Activated T-cell treated with anti-CD3 and anti-CD28 coated beads, Interleukin-2, amount 50 U/mL, for 24 hours (primary cell): ENCODE data around the gene ANP32A.
A peak's percentile ranks its signal among the peaks of the same experiment; 100 is the strongest.

ENCODE experiments used
- DNase-seq: peaks from one replicate; pipeline ENCODE4 v3.0.0-alpha.2; 2020
- H3K27ac Mint-ChIP-seq: 2 replicates; pipeline ENCODE4 v1.8.0; 2020; ENCODE audit warnings: mild to moderate bottlenecking, mixed read lengths
- H3K27me3 Mint-ChIP-seq: 2 replicates; pipeline ENCODE4 v1.8.0; 2020; ENCODE audit warnings: mixed read lengths
- H3K36me3 Mint-ChIP-seq: 2 replicates; pipeline ENCODE4 v1.8.0; 2020; ENCODE audit warnings: low read depth, mixed read lengths
- H3K4me1 Mint-ChIP-seq: 2 replicates; pipeline ENCODE4 v1.8.0; 2020; ENCODE audit warnings: low read depth, mixed read lengths
- H3K4me3 Mint-ChIP-seq: 2 replicates; pipeline ENCODE4 v1.8.0; 2020; ENCODE audit warnings: mild to moderate bottlenecking, moderate library complexity, mixed read lengths
- H3K9me3 Mint-ChIP-seq: 2 replicates; pipeline ENCODE4 v1.8.0; 2020; ENCODE audit warnings: mixed read lengths

ANP32A gene

GRCh38 chr15:68735610-68736009, 85.1 kb downstream of the ANP32A start:
- Mint-ChIP-seq H3K27ac (no peak overlapping the region), H3K4me3 (no peak overlapping the region), H3K9me3 (no peaks in the 10 kb centered on the region), H3K27me3 (peaks cover 4% of the 10 kb centered on the region), H3K36me3 (no peaks in the 10 kb centered on the region), H3K4me1 (peaks cover 3% of the 10 kb centered on the region)
- DNase-seq: no peak

- H3K27ac Mint-ChIP-seq: no peak overlapping the region
Measured at GRCh38 chr15:68734881-68735280, 85.8 kb downstream of the ANP32A start.

DNA sequence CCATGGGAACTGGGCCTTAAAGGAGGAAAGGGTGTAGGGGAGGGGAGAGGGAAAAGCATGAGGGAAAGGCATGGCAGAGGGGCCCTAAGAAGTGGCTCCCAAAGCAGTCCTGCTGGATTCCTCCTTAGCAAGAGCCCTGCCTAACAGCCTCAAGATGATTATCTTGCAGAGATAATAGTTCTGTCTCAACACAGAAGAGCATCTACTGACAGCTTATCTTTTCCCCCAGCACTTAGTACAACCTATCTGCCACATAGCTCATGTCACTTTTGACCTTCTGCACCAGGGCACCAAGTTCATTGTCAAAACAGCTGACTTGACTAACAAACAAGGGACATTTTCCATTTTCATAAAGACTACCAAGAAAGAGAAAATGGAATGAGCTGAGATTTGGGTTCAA, 86.3 kb downstream of the ANP32A start:
- Mint-ChIP-seq H3K36me3 (no peaks in the 10 kb centered on the region), H3K27me3 (no peaks in the 10 kb centered on the region), H3K9me3 (no peaks in the 10 kb centered on the region), H3K27ac (no peak overlapping the region), H3K4me3 (no peak overlapping the region), H3K4me1 (peaks cover 3% of the 10 kb centered on the region)
- DNase-seq: no peak

More at GRCh38 chr15:68734881-68735280, 85.8 kb downstream of the ANP32A start:
- no peak overlapping the region for H3K4me3 Mint-ChIP-seq
- no peaks in the 10 kb centered on the region for H3K36me3 Mint-ChIP-seq
- no peaks in the 10 kb centered on the region for H3K27me3 Mint-ChIP-seq
- peaks cover 3% of the 10 kb centered on the region for H3K4me1 Mint-ChIP-seq
- H3K9me3 Mint-ChIP-seq: no peaks in the 10 kb centered on the region
- DNase-seq: no peak

DNA sequence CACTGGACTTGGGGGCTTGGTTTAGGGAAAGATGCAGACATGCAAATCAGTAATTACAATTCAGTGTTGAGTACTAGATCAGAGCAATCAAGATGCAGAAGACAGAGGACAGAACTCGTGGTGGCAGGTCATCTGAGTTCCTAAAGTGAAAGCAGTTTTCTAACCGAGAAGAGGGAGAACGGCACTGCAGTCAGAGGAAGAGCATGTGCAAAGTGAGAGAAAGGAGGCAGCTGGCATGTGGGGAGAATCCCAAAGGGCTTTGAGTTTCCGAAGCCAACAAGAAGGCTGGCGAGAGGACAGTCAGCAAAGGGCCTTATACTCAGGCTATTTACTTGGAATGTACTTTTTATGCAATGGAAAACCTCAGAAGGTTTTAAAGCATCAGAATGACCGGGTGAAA, 87.0 kb downstream of the ANP32A start:
- Mint-ChIP-seq H3K27me3 (no peaks in the 10 kb centered on the region), H3K9me3 (no peaks in the 10 kb centered on the region), H3K36me3 (no peaks in the 10 kb centered on the region), H3K4me3 (no peak overlapping the region), H3K4me1 (peaks cover 3% of the 10 kb centered on the region), H3K27ac (no peak overlapping the region)
- no peak for DNase-seq

DNA sequence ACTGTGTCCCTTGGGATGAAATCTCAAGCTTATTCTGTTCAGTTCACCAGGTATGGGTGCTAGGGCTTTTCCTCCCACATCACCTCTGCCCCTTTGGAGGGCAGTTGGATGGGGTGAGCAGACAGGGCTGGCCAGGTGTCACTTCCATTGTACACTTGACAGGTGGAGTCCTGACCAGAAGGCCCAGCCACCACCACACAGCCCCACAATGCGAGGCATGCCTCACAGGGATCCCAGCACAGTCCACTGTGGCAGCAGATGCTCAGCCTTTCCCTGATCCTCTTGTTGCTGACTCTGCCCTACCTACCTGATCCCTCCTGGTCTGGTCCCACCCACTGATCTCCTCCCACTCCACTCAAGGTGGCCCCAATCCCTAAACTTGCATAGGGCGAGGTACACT, 88.2 kb downstream of the ANP32A start:
- Mint-ChIP-seq H3K36me3 (no peaks in the 10 kb centered on the region), H3K27ac (no peak overlapping the region), H3K4me3 (no peak overlapping the region), H3K27me3 (no peaks in the 10 kb centered on the region), H3K4me1 (peaks cover 3% of the 10 kb centered on the region), H3K9me3 (no peaks in the 10 kb centered on the region)
- no peak for DNase-seq

DNA sequence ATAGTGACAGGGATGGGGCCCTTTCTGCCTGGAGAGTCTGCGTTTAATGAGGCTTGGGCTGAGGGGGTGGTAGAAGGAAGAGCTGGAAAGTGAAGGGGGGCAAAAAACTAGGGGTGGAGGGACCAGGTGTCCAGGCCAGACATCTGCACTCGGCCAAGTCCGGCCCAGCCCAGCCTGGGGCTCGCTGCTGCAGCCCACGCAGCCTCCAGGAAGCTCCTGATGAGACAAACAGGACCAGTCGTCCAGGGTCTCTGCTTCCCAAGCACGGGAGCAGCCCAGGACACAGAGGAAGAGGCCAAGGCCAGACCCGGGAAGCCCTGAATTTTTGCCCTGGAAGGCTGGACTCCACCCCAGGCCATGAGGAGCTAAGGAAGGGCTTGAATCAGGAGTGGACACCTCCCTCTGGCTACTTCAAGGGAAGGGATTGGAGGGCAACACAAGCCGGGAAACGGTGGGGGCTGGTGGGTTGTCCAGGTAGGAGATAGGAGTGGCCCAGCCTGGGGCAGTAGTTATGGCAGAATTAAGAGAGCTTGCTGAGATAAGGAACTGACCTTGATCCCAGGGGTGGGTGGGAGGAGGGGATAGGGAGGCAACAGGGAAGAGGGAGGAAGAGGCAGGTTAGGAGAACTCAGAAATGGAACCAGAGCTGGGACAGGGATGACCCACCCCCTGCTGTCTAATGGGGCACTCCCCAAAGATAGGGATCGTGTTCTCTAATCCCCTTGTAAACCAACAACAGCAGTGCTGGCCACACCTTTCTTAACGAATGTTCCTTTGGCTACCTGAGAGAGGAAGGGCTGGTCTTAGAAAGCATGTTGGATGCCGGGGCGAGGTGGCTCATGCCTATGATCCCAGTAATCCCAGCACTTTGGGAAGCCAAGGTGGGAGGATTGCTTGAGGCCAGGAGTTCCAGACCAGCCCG, 89.5 kb downstream of the ANP32A start:
- Mint-ChIP-seq H3K36me3 (no peaks in the 10 kb centered on the region), H3K9me3 (no peaks in the 10 kb centered on the region), H3K4me1 (peaks cover 3% of the 10 kb centered on the region), H3K4me3 (no peak overlapping the region), H3K27me3 (no peaks in the 10 kb centered on the region), H3K27ac (no peak overlapping the region)
- no peak for DNase-seq

- no peaks in the 10 kb centered on the region for H3K9me3 Mint-ChIP-seq
- H3K4me3 Mint-ChIP-seq: no peak overlapping the region
- no peak overlapping the region for H3K27ac Mint-ChIP-seq
- H3K36me3 Mint-ChIP-seq: no peaks in the 10 kb centered on the region
- H3K4me1 Mint-ChIP-seq: peaks cover 3% of the 10 kb centered on the region
- peaks cover 4% of the 10 kb centered on the region for H3K27me3 Mint-ChIP-seq
- DNase-seq: peak; percentile 44
Measured at GRCh38 chr15:68730471-68730919, 90.2 kb downstream of the ANP32A start.

DNA sequence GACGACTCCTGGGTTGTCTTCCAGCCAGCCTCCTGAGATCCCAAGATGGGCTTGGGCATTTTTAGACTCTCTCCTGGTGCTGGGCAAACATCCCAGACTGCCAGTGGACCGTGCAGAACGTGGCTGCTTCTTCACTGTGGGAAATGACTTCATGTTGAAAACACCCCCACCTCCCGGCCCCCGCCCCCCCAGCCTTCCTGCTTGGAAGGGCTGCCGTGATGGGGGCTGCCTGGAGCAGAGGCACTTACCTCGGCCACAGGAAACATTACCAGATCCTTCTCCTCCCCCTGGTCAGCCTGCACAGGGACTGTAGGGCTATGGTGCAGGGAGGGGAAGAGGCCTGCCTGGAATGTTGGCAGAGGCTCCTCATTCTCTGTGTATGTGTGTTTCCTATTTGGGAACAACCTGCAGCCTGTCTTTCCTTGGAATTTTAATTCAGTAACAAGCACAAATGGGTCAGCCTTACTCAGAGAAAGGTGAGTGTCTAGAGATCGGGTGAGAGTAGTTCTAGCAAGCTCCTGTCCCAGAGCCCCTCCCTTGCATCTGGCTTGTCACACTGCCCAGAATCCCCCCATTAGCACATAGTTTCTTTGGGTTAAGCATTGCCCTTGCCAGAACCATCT, 90.8 kb downstream of the ANP32A start:
- no peaks in the 10 kb centered on the region for H3K36me3 Mint-ChIP-seq
- DNase-seq: no peak
- no peaks in the 10 kb centered on the region for H3K9me3 Mint-ChIP-seq
- H3K4me1 Mint-ChIP-seq: peaks cover 3% of the 10 kb centered on the region
- H3K27ac Mint-ChIP-seq: no peak overlapping the region
- H3K4me3 Mint-ChIP-seq: no peak overlapping the region
- peaks cover 6% of the 10 kb centered on the region for H3K27me3 Mint-ChIP-seq
